Upper lobe of right lung (tissue), 1 donor: ENCODE results near the gene LRRC1. TPM values are rescaled to one million over a fixed set of nuclear protein-coding genes. Genes with fewer than 3 reads are reported as not detected.

Experiments
- ATAC-seq: fragments of 200-7000 bp; cut with Tn5 transposase; one replicate; pipeline ENCODE4 v1.9.1; 2020; ENCODE audit warnings: mild to moderate bottlenecking, moderate library complexity
- DNase-seq: peaks from one replicate; pipeline ENCODE4 v3.0.0-alpha.2; 2020
- H3K27ac ChIP-seq: fragments of 200-600 bp; one replicate; pipeline ENCODE4 v1.8.0; 2022
- H3K27me3 ChIP-seq: fragments of 200-600 bp; one replicate; pipeline ENCODE4 v1.8.0; 2022; ENCODE audit warnings: mild to moderate bottlenecking
- H3K36me3 ChIP-seq: fragments of 200-600 bp; one replicate; pipeline ENCODE4 v1.8.0; 2022
- H3K4me1 ChIP-seq: fragments of 200-600 bp; one replicate; pipeline ENCODE4 v1.8.0; 2022
- H3K4me3 ChIP-seq: fragments of 200-600 bp; one replicate; pipeline ENCODE4 v1.8.0; 2022; ENCODE audit warnings: mild to moderate bottlenecking
- H3K9me3 ChIP-seq: fragments of 200-600 bp; one replicate; pipeline ENCODE4 v1.8.0; 2022
- CTCF ChIP-seq: fragments of 200-600 bp; IDR thresholded peaks from one replicate; pipeline ENCODE4 v1.8.0; 2022; ENCODE audit warnings: antibody characterized with exemption
- intact Hi-C: fragments of 100-400 bp; cut with DNase I; formaldehyde crosslinking; loops from one replicate; pipeline ENCODE4 v1.11.0; 2022
- total RNA-seq: library from RNA; stranded (reverse); fragmentation: NEBNext Ultra II Directional; extraction: Animal tissue kit (Norgen Biotek cat#: 25700); gene quantifications from one replicate; pipeline ENCODE4 v1.2.1, GENCODE V29; 2021
- donor health status: DM: no; HTN: yes; CAD: no; lungs with severe emphysema.

LRRC1 gene
- total RNA-seq, 1 donor from 2014 or later: 22.3 TPM

DNA sequence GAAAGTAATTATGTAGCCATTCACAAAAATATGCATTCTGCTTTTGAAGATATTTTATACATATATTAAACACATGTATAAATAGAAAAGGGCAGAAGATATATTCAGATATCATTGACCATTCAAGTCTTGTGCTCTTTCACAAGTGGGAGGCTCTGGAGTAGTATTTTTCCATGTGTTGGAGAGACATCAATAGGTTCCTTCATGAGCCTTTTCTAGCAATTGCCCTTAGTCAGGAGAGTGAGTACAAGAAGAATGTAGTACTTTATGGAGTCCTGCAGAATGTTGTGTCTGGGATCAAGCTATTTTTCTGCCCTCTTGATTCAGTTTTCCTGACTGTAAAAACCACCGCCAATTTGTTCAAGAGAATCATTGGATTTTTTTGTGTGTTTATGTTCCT lies 117.9 kb downstream of the LRRC1 start:
- Histone ChIP-seq H3K27me3 (no peaks in the 10 kb centered on the region), H3K9me3 (no peaks in the 10 kb centered on the region), H3K36me3 (no peaks in the 10 kb centered on the region), H3K4me3 (no peak overlapping the region), H3K4me1 (no peaks in the 10 kb centered on the region), H3K27ac (no peak overlapping the region)
- intact Hi-C loops: no loop called here
- DNase-seq (no peak), ATAC-seq (no peak)
- no peak for TF ChIP-seq CTCF

- Histone ChIP-seq H3K4me1 (no peaks in the 10 kb centered on the region), H3K36me3 (no peaks in the 10 kb centered on the region), H3K27me3 (no peaks in the 10 kb centered on the region), H3K27ac (no peak overlapping the region), H3K9me3 (no peaks in the 10 kb centered on the region), H3K4me3 (no peak overlapping the region)
- no peak for ATAC-seq
- DNase-seq: no peak
- intact Hi-C loops: no loop called here
- TF ChIP-seq CTCF: no peak
Observed at GRCh38 chr6:53913286-53913685, 118.5 kb downstream of the LRRC1 start.

DNA sequence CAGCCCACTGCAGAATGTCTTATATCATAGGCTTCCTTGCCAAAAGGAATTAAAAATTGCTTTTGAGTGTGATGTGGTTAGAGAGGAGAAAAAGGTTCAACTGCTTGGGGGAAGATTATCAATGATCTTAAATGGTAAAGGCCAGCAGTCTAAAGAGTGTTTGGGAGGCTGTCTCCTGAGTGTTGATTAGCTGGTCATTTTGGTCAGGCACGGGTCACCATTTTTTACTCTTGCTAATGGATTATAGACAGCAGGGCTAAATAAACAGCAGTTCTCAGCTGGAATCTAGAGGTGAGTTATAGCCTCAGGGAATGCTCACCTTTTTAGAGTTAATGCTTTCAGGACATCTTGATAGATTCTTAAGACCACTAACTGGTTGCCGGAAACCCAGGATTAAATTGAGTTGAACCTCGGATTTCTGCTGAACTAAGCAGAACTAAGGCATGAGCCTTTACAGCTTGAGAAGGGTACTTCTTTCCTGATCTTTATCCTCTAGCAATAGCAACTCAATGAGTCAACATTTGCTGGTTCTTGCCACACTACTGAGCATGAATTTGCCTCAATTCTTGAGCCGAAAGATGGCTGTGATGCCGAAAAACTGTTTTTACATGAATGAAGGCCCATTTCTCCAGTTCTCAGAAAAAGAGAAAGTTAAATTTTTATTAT lies 120.4 kb downstream of the LRRC1 start:
- intact Hi-C loops: no loop called here
- Histone ChIP-seq H3K27me3 (no peaks in the 10 kb centered on the region), H3K4me1 (no peaks in the 10 kb centered on the region), H3K36me3 (no peaks in the 10 kb centered on the region), H3K27ac (no peak overlapping the region), H3K9me3 (no peaks in the 10 kb centered on the region), H3K4me3 (no peak overlapping the region)
- DNase-seq (no peak), ATAC-seq (no peak)
- TF ChIP-seq CTCF: no peak

DNA sequence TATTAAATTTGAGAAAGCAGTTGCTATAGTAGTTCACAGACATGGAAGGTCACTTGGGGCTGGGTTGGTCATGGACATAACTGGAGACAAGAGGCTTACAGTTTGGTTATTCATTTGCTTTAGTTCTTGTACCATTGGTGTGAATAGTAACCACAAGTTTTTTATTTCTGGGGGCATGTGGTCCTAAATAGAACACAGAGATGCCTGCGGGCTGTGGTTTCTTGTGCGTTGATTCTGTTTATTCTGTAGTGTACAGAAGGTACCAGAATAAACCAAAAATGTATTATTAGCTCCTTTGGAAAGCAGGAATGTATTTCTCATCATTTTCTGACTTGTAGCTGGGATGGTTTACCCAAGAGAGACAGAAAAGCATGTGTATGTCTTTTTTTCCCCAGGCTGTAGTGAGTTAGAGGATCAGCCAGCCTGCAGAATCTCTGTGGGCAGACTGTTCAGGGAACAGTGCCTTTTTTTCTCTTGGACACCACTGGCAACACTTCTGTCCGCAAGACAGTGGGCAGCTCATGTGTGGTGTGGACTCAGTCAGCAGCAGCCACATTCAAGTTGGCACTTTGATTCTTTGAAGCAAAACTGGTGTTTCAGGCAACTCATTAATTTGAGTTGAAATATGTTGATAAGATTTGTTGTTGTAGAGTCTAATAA lies 122.1 kb downstream of the LRRC1 start:
- no peak for TF ChIP-seq CTCF
- Histone ChIP-seq H3K9me3 (no peaks in the 10 kb centered on the region), H3K36me3 (no peaks in the 10 kb centered on the region), H3K4me3 (no peak overlapping the region), H3K27ac (no peak overlapping the region), H3K27me3 (no peaks in the 10 kb centered on the region), H3K4me1 (no peaks in the 10 kb centered on the region)
- intact Hi-C loops: no loop called here
- ATAC-seq (no peak), DNase-seq (no peak)

DNA sequence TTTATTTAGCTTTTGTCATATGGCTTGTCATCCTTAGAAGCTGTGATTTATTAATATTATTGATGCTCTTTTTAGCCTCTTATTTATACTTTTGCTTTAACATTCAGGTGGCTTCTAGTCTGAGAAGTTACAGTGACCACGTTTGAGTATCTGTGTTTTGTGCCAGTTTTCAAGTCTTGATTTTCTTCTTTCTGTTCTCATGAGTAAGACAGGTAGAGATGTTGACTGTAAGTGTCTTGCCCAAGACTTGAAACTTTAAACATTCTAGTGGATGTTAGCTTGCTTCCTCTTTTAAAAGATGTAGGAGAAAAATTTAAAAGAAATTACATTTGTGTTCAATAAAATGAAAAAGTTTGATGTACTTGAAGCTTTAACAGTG lies 122.6 kb downstream of the LRRC1 start:
- Histone ChIP-seq H3K9me3 (no peaks in the 10 kb centered on the region), H3K4me3 (no peak overlapping the region), H3K4me1 (no peaks in the 10 kb centered on the region), H3K27me3 (no peaks in the 10 kb centered on the region), H3K27ac (no peak overlapping the region), H3K36me3 (no peaks in the 10 kb centered on the region)
- DNase-seq (no peak), ATAC-seq (no peak)
- TF ChIP-seq CTCF: no peak
- intact Hi-C loops: no loop called here
